Karpas-422 (cell line): ENCODE measurements around the gene SEL1L2. TPM values are rescaled to one million over a fixed set of nuclear protein-coding genes. Genes with fewer than 3 reads are reported as not detected.

Experiments used
- DNase-seq: peaks from one replicate; pipeline ENCODE4 v3.0.0-alpha.2; 2015
- H2AFZ ChIP-seq: fragments of 200-600 bp; sonication (generic); 2 replicates; pipeline ENCODE4 v1.6.1; 2014; ENCODE audit warnings: antibody characterized with exemption, low read length, mixed read lengths
- H3K27ac ChIP-seq: fragments of 200-600 bp; sonication (generic); 2 replicates; pipeline ENCODE4 v1.5.1; 2014; ENCODE audit warnings: mild to moderate bottlenecking, low read length, moderate library complexity
- H3K27me3 ChIP-seq: fragments of 200-600 bp; sonication (generic); 2 replicates; pipeline ENCODE4 v1.6.1; 2014; ENCODE audit warnings: low read length, mixed read lengths
- H3K36me3 ChIP-seq: fragments of 200-600 bp; sonication (generic); 2 replicates; pipeline ENCODE4 v1.6.1; 2014; ENCODE audit warnings: low read length, mixed read lengths; ENCODE audit not compliant: insufficient read depth
- H3K4me1 ChIP-seq: fragments of 200-600 bp; sonication (generic); 2 replicates; pipeline ENCODE4 v1.6.1; 2014; ENCODE audit warnings: mild to moderate bottlenecking, low read length, mixed read lengths
- H3K4me2 ChIP-seq: fragments of 200-600 bp; sonication (generic); 2 replicates; pipeline ENCODE4 v1.6.1; 2014; ENCODE audit warnings: low read length, low read depth, mild to moderate bottlenecking; ENCODE audit not compliant: poor library complexity, severe bottlenecking
- H3K4me3 ChIP-seq: fragments of 200-600 bp; sonication (generic); 2 replicates; pipeline ENCODE4 v1.5.1; 2014; ENCODE audit warnings: mild to moderate bottlenecking, antibody characterized with exemption, low read length, mixed read lengths
- H3K79me2 ChIP-seq: fragments of 200-600 bp; sonication (generic); 2 replicates; pipeline ENCODE4 v1.6.1; 2014; ENCODE audit warnings: mild to moderate bottlenecking, low read length, mixed read lengths
- H3K9ac ChIP-seq: fragments of 200-600 bp; sonication (generic); 2 replicates; pipeline ENCODE4 v1.6.0; 2014; ENCODE audit warnings: low read length
- H3K9me2 ChIP-seq: fragments of 200-600 bp; sonication (generic), shearing (Covaris generic); replicated peaks from 2 replicates; pipeline ENCODE4 v1.6.0; 2014; ENCODE audit warnings: mild to moderate bottlenecking, low read length, moderate library complexity; ENCODE audit not compliant: insufficient read depth
- H3K9me3 ChIP-seq: fragments of 300-700, 200-600 bp; sonication (generic); 2 replicates; pipeline ENCODE4 v1.6.1; 2014; ENCODE audit warnings: low read length, mixed read lengths
- H4K20me1 ChIP-seq: fragments of 200-600 bp; sonication (generic); 2 replicates; pipeline ENCODE4 v1.6.1; 2014; ENCODE audit warnings: mild to moderate bottlenecking, antibody characterized with exemption, low read length, low read depth; ENCODE audit not compliant: insufficient read depth
- total RNA-seq: library from RNA; depleted of rRNA; stranded (reverse); fragments of >200 nt; shearing (Covaris generic); gene quantifications from 2 replicates; pipeline ENCODE4 v1.2.3, GENCODE V29; 2014; ENCODE audit warnings: low replicate concordance

Gene SEL1L2
- total RNA-seq, 1 experiment from 2014 or later = not detected

DNA sequence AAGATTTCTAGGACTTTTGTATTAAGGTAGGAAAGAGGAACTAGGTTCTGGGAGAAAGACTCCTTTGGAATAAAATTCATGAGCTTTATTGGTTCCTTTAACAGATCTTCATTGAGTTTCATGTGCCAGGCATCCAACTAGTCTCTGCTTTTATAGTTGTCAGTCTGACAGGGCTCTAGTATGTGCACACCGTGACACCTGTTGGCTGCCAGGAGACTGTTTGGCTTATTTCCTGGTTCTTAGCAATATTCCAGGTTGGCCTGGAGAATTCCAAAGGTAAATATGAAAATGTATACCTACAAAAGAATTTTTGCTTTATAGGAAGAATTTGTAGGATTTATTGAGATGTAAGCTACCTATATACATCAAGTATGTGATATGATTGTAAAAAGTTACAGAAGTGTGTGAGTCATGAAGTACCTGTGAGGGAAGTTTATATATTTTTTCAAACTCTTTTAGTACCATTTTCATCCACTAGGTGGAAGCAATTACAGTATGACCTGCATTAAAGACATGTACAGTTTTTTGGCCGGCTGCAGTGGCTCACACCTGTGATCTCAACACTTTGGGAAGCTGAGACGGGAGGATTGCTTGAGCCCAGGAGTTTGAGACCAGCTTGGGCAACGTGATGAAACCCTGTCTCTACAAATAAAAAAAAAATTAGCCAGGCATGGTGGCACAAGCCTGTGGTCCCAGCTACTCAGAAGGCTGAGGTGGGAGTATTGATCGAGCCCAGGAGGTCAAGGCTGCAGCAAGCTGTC, 170.3 kb downstream of the SEL1L2 start:
- H2AFZ ChIP-seq = no peak overlapping the region
- H3K4me1 ChIP-seq = peaks cover 4% of the 10 kb centered on the region; the same call in 1 of the 2 replicates
- H3K36me3 ChIP-seq = peaks cover 25% of the 10 kb centered on the region; the same call in 1 of the 2 replicates
- no peak overlapping the region for H3K9ac ChIP-seq
- no peak overlapping the region for H3K4me2 ChIP-seq
- H3K9me3 ChIP-seq = no peaks in the 10 kb centered on the region
- no peaks in the 10 kb centered on the region for H3K79me2 ChIP-seq
- H3K9me2 ChIP-seq = no peaks in the 10 kb centered on the region
- no peak overlapping the region for H3K27ac ChIP-seq
- peak; percentile 86 for DNase-seq
- H4K20me1 ChIP-seq = no peaks in the 10 kb centered on the region
- H3K27me3 ChIP-seq = no peaks in the 10 kb centered on the region
- H3K4me3 ChIP-seq = no peak overlapping the region

DNA sequence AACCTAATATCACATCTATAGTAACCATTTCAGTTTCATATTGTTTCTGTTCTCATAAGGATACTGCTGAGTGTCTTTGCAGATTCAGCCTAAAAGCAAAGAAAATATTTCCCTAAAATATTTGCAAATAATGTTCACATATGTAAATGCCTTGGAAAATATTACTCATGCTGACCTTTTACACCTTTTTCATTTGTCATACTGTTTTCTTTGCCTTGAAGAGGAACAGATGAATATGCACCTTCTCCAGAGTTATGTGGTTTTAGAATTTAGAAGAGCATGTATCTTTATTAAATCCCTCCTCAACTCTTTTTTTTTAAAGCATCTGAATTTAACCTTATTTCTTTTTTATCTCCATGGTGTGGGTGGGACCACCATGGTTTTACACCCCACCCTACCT, 173.1 kb downstream of the SEL1L2 start:
- H4K20me1 ChIP-seq = no peaks in the 10 kb centered on the region
- H3K36me3 ChIP-seq = peaks cover 44% of the 10 kb centered on the region; the same call in 1 of the 2 replicates
- no peaks in the 10 kb centered on the region for H3K4me1 ChIP-seq
- no peaks in the 10 kb centered on the region for H3K27me3 ChIP-seq
- DNase-seq = no peak
- no peak overlapping the region for H3K4me2 ChIP-seq
- no peak overlapping the region for H2AFZ ChIP-seq
- H3K9ac ChIP-seq = no peak overlapping the region
- no peaks in the 10 kb centered on the region for H3K79me2 ChIP-seq
- H3K4me3 ChIP-seq = no peak overlapping the region
- no peak overlapping the region for H3K27ac ChIP-seq
- no peaks in the 10 kb centered on the region for H3K9me2 ChIP-seq
- no peaks in the 10 kb centered on the region for H3K9me3 ChIP-seq

DNA sequence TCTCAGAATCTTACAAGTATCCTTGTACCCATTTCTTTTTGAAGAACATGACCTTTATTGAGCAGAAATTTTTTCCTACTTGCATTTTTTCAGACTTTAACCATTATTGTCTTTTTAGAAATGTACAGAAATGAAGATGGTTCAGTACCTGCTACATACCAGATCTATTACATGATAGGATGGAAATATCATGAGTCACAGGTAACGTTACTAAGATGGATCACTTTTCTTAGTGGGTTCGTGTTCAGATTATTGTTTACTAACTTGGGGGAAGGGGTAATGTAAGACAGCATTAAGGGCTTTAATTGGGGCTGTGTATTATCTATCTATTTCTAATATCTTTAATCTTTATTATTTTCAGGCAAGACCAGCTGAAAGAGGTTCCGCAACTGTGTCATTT, 173.7 kb downstream of the SEL1L2 start:
- no peaks in the 10 kb centered on the region for H3K27me3 ChIP-seq
- peaks cover 49% of the 10 kb centered on the region; the same call in 1 of the 2 replicates for H3K36me3 ChIP-seq
- H3K9me3 ChIP-seq = no peaks in the 10 kb centered on the region
- no peak overlapping the region for H3K4me3 ChIP-seq
- H4K20me1 ChIP-seq = no peaks in the 10 kb centered on the region
- no peak overlapping the region for H2AFZ ChIP-seq
- no peaks in the 10 kb centered on the region for H3K9me2 ChIP-seq
- no peaks in the 10 kb centered on the region for H3K4me1 ChIP-seq
- no peaks in the 10 kb centered on the region for H3K79me2 ChIP-seq
- no peak overlapping the region for H3K9ac ChIP-seq
- no peak overlapping the region for H3K4me2 ChIP-seq
- H3K27ac ChIP-seq = no peak overlapping the region
- DNase-seq = no peak

DNA sequence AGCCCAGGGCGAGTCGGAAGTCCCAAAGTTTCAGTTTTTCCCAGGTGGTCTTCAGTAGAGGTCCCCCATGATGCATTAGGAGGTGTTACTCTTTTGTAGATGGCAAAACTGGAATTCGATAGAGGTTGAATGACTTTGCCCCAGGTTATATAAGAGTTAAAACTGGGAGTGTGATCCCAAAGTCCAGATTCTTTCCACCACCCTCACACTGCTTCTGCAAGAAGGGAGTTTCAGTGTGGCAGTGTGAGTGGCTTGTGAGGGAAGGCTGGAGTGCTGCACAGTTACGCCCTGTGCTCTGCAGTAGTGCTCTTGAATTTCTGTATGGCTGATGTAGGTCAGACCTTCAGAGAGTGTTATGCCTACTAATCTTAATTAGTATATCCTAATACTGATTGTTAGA, 175.7 kb downstream of the SEL1L2 start:
- no peak overlapping the region for H2AFZ ChIP-seq
- H3K27ac ChIP-seq = no peak overlapping the region
- peaks cover 59% of the 10 kb centered on the region; the same call in 1 of the 2 replicates for H3K36me3 ChIP-seq

DNA sequence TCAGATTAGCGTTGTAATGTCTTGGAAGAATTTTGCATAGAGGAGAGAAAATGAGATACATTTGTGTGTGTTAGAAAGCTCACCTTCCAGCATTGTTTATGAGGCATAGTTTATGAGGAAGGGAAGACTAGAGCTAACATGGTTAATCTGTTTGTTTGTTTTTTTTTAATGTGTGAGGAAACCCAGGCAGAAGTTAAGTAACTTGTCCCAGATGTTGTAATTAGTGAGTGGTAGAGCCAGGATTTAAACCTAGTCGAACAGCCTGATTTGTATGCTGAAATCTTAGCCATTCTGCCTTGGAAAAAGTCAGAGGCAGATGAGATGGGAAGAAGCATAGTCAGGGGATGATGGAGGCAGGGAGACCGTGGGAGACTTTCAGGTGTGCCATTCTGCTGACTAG, 176.5 kb downstream of the SEL1L2 start:
- Histone ChIP-seq H3K27ac (no peak overlapping the region), H3K9me3 (no peaks in the 10 kb centered on the region), H3K9me2 (no peaks in the 10 kb centered on the region), H3K4me2 (no peak overlapping the region), H2AFZ (no peak overlapping the region), H3K36me3 (peaks cover 66% of the 10 kb centered on the region; the same call in 1 of the 2 replicates), H3K79me2 (no peaks in the 10 kb centered on the region), H4K20me1 (no peaks in the 10 kb centered on the region), H3K4me3 (no peak overlapping the region), H3K27me3 (no peaks in the 10 kb centered on the region), H3K4me1 (no peaks in the 10 kb centered on the region), H3K9ac (no peak overlapping the region)
- DNase-seq = no peak

More for the DNA sequence above, 175.7 kb downstream of the SEL1L2 start:
- H3K9ac ChIP-seq = no peak overlapping the region
- H3K4me3 ChIP-seq = no peak overlapping the region
- DNase-seq = no peak
- no peaks in the 10 kb centered on the region for H3K79me2 ChIP-seq
- H3K9me3 ChIP-seq = no peaks in the 10 kb centered on the region
- H3K27me3 ChIP-seq = no peaks in the 10 kb centered on the region
- no peak overlapping the region for H3K4me2 ChIP-seq
- no peaks in the 10 kb centered on the region for H3K4me1 ChIP-seq
- no peaks in the 10 kb centered on the region for H4K20me1 ChIP-seq
- H3K9me2 ChIP-seq = no peaks in the 10 kb centered on the region

DNA sequence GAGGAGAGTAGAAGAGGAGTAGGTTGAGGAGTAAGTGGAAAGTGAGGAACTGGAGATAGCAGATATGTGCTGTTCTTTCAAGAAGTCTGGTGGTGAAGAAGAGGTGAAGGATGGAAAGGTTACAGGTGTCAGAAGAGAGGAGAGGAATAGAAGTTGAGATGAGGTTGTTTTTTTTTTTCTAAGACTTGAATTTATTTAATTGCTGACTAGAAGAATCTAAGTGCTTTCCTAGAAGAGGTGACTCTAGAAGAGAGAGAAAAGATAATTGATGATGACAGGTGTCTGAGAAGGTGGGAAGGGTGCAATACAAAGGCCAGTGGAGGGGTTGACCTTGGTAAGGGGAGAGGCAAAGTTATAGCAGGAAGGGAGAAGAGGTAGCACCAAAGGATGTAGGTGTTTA, 180.0 kb downstream of the SEL1L2 start:
- Histone ChIP-seq H3K4me2 (no peak overlapping the region), H3K9me2 (no peaks in the 10 kb centered on the region), H3K79me2 (no peaks in the 10 kb centered on the region), H4K20me1 (no peaks in the 10 kb centered on the region), H3K9me3 (no peaks in the 10 kb centered on the region), H3K4me1 (no peaks in the 10 kb centered on the region), H3K9ac (no peak overlapping the region), H3K36me3 (peaks cover 66% of the 10 kb centered on the region; the same call in 1 of the 2 replicates), H3K4me3 (no peak overlapping the region), H2AFZ (no peak overlapping the region), H3K27ac (no peak overlapping the region), H3K27me3 (no peaks in the 10 kb centered on the region)
- no peak for DNase-seq

DNA sequence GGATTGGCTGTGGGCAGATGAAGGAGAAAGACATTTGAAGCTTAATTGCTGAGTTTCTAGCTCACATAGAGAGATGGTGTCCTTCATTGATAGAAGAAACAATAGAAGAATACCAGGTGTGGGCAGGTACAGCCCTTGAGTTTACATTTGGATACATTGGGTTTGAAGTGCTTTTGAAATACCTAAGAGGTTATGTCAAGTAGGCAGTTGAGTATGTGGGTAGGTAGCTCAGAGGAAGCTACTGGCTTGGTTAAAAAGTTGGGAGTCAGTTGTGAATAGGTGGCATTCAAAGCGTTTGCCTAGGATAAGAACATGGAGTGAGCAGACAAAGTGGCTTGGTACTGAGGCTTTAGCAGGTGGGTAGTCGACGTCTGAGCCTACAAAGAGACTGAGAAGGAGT, 180.6 kb downstream of the SEL1L2 start:
- no peaks in the 10 kb centered on the region for H3K9me2 ChIP-seq
- no peak for DNase-seq
- H2AFZ ChIP-seq = no peak overlapping the region
- H3K4me1 ChIP-seq = no peaks in the 10 kb centered on the region
- H3K4me2 ChIP-seq = no peak overlapping the region
- H4K20me1 ChIP-seq = no peaks in the 10 kb centered on the region
- H3K4me3 ChIP-seq = no peak overlapping the region
- H3K79me2 ChIP-seq = 0 out of 2 replicates have a peak, but pooled peaks cover 2% of the 10 kb centered on the region
- no peak overlapping the region for H3K27ac ChIP-seq
- no peaks in the 10 kb centered on the region for H3K27me3 ChIP-seq
- no peak overlapping the region for H3K9ac ChIP-seq
- H3K9me3 ChIP-seq = no peaks in the 10 kb centered on the region
- peaks cover 60% of the 10 kb centered on the region; the same call in 1 of the 2 replicates for H3K36me3 ChIP-seq

DNA sequence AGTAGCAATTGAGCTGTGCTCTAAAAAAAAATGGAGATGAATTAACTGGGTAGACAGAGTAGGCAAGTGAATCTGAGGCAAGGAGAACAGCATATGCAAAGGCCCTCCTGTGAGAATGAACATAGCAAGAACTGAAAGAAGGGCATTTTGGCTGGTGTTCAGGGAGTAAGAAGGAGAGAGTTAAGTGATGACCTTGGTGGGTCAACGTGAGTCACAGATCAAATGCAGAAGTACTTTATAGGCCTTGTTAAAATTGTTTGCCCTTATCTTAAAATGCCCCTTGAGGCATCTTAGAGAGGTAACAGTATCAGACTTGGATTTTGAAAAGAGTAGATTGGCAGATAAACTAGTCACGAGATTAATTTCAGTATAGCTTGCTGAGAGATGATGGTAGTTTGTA, 181.0 kb downstream of the SEL1L2 start:
- Histone ChIP-seq H3K4me1 (no peaks in the 10 kb centered on the region), H3K9ac (no peak overlapping the region), H3K9me3 (no peaks in the 10 kb centered on the region), H3K36me3 (peaks cover 58% of the 10 kb centered on the region; the same call in 1 of the 2 replicates), H3K4me3 (no peak overlapping the region), H3K9me2 (no peaks in the 10 kb centered on the region), H3K4me2 (no peak overlapping the region), H4K20me1 (no peaks in the 10 kb centered on the region), H2AFZ (no peak overlapping the region), H3K27ac (no peak overlapping the region), H3K27me3 (no peaks in the 10 kb centered on the region), H3K79me2 (0 out of 2 replicates have a peak, but pooled peaks cover 2% of the 10 kb centered on the region)
- no peak for DNase-seq
